Cardiac muscle cell (in vitro differentiated cells and primary cell): ENCODE measurements around the gene SIGLEC11. TPM values are rescaled to one million over a fixed set of nuclear protein-coding genes. Genes with fewer than 3 reads are reported as not detected.
"Not testable (repeated sequence)": the region's sequence is repeated elsewhere in the genome, so short reads cannot be mapped to it uniquely, and the experiment has no call there.

Source experiments
- DNase-seq, 2 donors: peaks; one replicate each; pipeline versions ENCODE4 v3.0.0 to v3.0.0-alpha.2; 2010 to 2017; ENCODE audit warnings: low read depth in 1 of 2, low spot score in 1 of 2
- H3K27ac ChIP-seq: fragments of 200-600 bp; sonication (generic); 2 replicates; pipeline ENCODE4 v1.5.1; 2016
- H3K27me3 ChIP-seq: fragments of 200-600 bp; sonication (generic); 2 replicates; pipeline ENCODE4 v1.6.0; 2016; ENCODE audit warnings: control low read depth
- H3K36me3 ChIP-seq: fragments of 200-600 bp; sonication (generic); 2 replicates; pipeline ENCODE4 v1.5.1; 2016; ENCODE audit warnings: control low read depth
- H3K4me1 ChIP-seq: fragments of 200-600 bp; sonication (generic); 2 replicates; pipeline ENCODE4 v1.8.1; 2017; ENCODE audit warnings: low read depth, mild to moderate bottlenecking, mixed run types
- H3K4me3 ChIP-seq: fragments of 200-600 bp; sonication (generic); 2 replicates; pipeline ENCODE4 v1.5.1; 2016; ENCODE audit warnings: mild to moderate bottlenecking
- H3K9me3 ChIP-seq: fragments of 200-600 bp; sonication (generic); 2 replicates; pipeline ENCODE4 v1.5.1; 2017; ENCODE audit warnings: low read depth, mild to moderate bottlenecking, control low read depth
- polyA plus RNA-seq: library from polyadenylated mRNA; unstranded; fragments of >200 nt; fragmentation: Nextera tagmentation; extraction: Ambion mirVana; gene quantifications from 2 replicates; pipeline ENCODE4 v1.2.1, GENCODE V29; 2016
- total RNA-seq: library from RNA; depleted of rRNA; stranded (reverse); fragments of >200 nt; gene quantifications from 2 replicates; pipeline ENCODE4 v1.2.3, GENCODE V29; 2016
- TF ChIP-seq, protein P1 (sequence below): IDR thresholded peaks from 2 replicates; pipeline ENCODE4 v1.5.1; 2012; ENCODE audit warnings: low read depth, mild to moderate bottlenecking, low read length

The SIGLEC11 gene, protein sequence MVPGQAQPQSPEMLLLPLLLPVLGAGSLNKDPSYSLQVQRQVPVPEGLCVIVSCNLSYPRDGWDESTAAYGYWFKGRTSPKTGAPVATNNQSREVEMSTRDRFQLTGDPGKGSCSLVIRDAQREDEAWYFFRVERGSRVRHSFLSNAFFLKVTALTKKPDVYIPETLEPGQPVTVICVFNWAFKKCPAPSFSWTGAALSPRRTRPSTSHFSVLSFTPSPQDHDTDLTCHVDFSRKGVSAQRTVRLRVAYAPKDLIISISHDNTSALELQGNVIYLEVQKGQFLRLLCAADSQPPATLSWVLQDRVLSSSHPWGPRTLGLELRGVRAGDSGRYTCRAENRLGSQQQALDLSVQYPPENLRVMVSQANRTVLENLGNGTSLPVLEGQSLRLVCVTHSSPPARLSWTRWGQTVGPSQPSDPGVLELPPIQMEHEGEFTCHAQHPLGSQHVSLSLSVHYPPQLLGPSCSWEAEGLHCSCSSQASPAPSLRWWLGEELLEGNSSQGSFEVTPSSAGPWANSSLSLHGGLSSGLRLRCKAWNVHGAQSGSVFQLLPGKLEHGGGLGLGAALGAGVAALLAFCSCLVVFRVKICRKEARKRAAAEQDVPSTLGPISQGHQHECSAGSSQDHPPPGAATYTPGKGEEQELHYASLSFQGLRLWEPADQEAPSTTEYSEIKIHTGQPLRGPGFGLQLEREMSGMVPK
- 0.03 TPM in 1 of 2 replicates, not detected in the other for total RNA-seq
- 0.13 TPM in 1 of 2 replicates, not detected in the other for polyA plus RNA-seq

GRCh38 chr19:49960980-49961379 lies at the start of gene SIGLEC11:
Gene SIGLEC11 (minus strand): TSS chr19:49961172. CDS start chr19:49961081, 91 bp downstream.
- H3K36me3 ChIP-seq, H3K27me3 ChIP-seq, H3K27ac ChIP-seq, H3K4me1 ChIP-seq, DNase-seq, H3K9me3 ChIP-seq, H3K4me3 ChIP-seq: not testable (repeated sequence)

DNA sequence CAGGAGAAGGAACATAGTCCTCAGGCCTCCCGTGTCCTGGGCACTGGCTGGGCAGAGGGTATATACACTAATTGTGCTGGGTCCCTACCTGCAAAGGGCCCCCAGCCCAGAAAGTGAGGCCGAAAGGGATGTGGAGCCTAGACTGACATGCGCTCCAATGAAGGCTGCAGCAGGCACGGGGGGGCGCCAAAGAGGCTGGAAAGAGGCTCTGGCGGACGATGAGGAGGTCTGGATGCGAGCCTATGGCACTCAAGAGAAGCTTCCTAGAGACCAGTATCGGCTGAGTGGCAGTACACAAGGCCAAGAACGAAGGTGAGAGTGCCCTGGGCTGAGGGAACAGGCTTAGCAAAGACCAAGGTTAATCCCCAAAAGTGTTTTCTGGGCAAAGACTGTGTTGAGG lies 47.6 kb upstream of the SIGLEC11 start:
- peaks cover 16% of the 10 kb centered on the region for H3K36me3 ChIP-seq
- TF ChIP-seq, protein P1, sequence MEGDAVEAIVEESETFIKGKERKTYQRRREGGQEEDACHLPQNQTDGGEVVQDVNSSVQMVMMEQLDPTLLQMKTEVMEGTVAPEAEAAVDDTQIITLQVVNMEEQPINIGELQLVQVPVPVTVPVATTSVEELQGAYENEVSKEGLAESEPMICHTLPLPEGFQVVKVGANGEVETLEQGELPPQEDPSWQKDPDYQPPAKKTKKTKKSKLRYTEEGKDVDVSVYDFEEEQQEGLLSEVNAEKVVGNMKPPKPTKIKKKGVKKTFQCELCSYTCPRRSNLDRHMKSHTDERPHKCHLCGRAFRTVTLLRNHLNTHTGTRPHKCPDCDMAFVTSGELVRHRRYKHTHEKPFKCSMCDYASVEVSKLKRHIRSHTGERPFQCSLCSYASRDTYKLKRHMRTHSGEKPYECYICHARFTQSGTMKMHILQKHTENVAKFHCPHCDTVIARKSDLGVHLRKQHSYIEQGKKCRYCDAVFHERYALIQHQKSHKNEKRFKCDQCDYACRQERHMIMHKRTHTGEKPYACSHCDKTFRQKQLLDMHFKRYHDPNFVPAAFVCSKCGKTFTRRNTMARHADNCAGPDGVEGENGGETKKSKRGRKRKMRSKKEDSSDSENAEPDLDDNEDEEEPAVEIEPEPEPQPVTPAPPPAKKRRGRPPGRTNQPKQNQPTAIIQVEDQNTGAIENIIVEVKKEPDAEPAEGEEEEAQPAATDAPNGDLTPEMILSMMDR: peak; percentile 25
- no peaks in the 10 kb centered on the region for H3K9me3 ChIP-seq
- no peaks in the 10 kb centered on the region for H3K27me3 ChIP-seq
- H3K27ac ChIP-seq: no peak overlapping the region
- peak in 1 of 2 donors; percentile 14 for DNase-seq
- no peak overlapping the region for H3K4me3 ChIP-seq
- H3K4me1 ChIP-seq: no peaks in the 10 kb centered on the region

DNA sequence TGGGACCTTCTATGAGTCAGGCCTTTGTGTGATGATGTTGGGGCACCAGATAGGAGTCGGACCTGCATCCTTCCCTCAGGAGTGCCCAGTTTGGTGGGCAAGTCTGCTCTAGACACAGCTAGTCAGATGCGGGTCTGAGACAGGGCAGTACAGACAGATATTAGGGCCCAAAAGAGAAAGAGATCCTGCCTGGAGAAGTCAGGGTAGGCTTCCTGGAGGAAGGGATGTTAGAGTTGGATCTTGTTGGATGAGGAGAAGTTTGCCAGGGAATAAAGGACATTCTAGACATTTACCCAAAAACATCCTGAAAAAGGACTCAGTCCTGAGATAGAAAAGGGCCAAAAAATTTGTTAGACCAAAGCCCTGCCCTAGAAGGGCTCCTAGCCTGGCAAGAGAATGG lies 47.0 kb upstream of the SIGLEC11 start:
- H3K27me3 ChIP-seq: no peaks in the 10 kb centered on the region
- no peak for DNase-seq
- TF ChIP-seq, protein P1: no peak
- H3K4me3 ChIP-seq: no peak overlapping the region
- H3K36me3 ChIP-seq: peaks cover 12% of the 10 kb centered on the region
- no peak overlapping the region for H3K27ac ChIP-seq
- no peaks in the 10 kb centered on the region for H3K4me1 ChIP-seq
- H3K9me3 ChIP-seq: no peaks in the 10 kb centered on the region

GRCh38 chr19:50007170-50007569 lies 46.2 kb upstream of the SIGLEC11 start:
- Histone ChIP-seq H3K9me3 (no peaks in the 10 kb centered on the region), H3K4me1 (no peaks in the 10 kb centered on the region), H3K27me3 (no peaks in the 10 kb centered on the region), H3K4me3 (no peak overlapping the region), H3K36me3 (peaks cover 12% of the 10 kb centered on the region), H3K27ac (no peak overlapping the region)
- no peak for DNase-seq
- TF ChIP-seq, protein P1: no peak

DNA sequence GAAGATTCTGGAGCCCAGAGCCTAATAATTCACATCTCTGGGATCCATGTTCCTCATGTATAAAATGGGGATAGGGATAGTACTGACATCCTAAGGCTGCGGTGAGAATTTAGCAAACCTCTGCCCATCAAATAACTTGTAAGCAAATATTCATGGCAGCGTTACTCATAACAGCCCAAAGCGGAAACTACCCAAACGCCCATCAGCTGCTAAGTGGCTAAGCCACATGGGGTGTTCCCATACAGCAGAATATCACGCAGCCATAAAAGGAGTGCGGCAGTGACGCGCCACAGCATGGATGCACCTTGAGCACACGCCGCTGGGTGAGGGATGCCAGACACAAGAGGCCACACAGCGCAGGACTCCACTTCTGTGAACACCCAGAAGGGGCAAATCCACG lies 44.5 kb upstream of the SIGLEC11 start:
- no peaks in the 10 kb centered on the region for H3K4me1 ChIP-seq
- H3K36me3 ChIP-seq: peaks cover 12% of the 10 kb centered on the region
- H3K27ac ChIP-seq: no peak overlapping the region
- H3K27me3 ChIP-seq: no peaks in the 10 kb centered on the region
- no peak for DNase-seq
- H3K9me3 ChIP-seq: no peaks in the 10 kb centered on the region
- H3K4me3 ChIP-seq: no peak overlapping the region
- TF ChIP-seq, protein P1: no peak
